ENCODE results near the gene RAET1L.

DNA sequence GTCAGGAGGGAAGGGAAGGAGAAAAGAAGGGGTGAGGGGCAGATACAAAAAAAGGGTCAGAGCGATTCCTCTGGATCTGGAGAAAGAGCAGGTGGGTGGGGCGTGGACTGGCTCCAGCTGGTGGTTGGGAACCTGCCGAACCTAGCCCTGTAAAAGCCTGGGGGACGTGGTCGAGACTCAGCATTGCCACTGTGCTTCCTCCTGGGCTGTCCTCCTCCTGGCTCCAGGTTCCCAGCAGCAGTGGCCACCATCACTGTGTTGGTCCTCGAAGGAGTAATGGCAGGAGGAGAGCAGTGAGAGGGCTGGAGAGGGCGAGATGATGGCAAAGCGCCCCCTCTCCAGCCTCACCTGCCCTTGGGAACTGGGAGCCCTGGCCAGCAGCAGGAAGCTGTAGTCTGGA is 3.5 kb upstream of the RAET1L start:
- no peak for TF ChIP-seq POLR2A (IDR thresholded peaks at IDR 0.05)
- TF ChIP-seq POLR2AphosphoS5 (IDR thresholded peaks at IDR 0.05): no peak
- TF ChIP-seq, protein P1, sequence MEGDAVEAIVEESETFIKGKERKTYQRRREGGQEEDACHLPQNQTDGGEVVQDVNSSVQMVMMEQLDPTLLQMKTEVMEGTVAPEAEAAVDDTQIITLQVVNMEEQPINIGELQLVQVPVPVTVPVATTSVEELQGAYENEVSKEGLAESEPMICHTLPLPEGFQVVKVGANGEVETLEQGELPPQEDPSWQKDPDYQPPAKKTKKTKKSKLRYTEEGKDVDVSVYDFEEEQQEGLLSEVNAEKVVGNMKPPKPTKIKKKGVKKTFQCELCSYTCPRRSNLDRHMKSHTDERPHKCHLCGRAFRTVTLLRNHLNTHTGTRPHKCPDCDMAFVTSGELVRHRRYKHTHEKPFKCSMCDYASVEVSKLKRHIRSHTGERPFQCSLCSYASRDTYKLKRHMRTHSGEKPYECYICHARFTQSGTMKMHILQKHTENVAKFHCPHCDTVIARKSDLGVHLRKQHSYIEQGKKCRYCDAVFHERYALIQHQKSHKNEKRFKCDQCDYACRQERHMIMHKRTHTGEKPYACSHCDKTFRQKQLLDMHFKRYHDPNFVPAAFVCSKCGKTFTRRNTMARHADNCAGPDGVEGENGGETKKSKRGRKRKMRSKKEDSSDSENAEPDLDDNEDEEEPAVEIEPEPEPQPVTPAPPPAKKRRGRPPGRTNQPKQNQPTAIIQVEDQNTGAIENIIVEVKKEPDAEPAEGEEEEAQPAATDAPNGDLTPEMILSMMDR (IDR thresholded peaks at IDR 0.05): no peak
